HG03108 (cell line): ENCODE measurements around the gene NOLC1.

Source experiments
- ATAC-seq: cut with Tn5 transposase; IDR thresholded peaks from one replicate; pipeline ENCODE4 v1.9.1; 2021; ENCODE audit warnings: moderate library complexity; ENCODE audit not compliant: unreplicated experiment

Gene NOLC1

DNA sequence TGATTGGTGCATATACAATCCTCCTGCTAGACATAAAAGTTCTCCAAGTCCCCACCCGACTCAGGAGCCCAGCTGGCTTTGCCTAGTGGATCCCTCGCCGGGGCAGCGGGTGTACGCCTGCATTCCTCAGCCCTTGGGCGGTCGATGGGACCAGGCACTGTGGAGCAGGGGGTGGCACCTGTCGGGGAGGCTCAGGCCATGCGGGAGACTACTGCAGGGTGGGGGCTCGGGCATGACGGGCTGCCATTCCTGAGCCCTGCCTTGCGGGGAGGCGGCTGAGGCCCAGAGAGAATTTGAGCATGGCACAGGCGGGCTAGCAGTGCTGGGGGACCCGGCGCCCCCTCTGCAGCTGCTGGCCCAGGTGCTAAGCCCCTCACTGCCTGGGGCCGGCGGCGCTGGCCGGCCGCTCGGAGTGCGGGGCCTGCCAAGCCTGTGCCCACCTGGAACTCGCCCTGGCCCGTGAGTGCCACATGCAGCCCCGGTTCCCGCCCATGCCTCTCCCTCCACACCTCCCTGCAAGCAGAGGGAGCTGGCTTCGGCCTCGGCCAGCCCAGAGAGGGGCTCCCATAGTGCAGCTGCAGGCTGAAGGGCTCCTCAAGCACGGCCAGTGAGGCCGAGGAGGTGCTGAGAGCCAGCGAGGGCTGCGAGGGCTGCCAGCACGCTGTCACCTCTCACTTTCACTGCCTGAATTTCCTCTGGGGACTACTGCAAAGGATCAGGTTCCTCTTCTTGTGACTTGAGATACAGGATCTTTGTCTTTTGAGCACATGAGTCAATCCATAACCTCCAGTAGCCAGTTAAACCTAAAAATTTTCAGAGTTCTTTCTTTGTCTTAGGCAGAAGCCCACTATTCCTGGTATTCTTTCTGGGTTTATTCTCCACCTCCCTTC is 48.8 kb downstream of the NOLC1 start:
- ATAC-seq, result no peak

DNA sequence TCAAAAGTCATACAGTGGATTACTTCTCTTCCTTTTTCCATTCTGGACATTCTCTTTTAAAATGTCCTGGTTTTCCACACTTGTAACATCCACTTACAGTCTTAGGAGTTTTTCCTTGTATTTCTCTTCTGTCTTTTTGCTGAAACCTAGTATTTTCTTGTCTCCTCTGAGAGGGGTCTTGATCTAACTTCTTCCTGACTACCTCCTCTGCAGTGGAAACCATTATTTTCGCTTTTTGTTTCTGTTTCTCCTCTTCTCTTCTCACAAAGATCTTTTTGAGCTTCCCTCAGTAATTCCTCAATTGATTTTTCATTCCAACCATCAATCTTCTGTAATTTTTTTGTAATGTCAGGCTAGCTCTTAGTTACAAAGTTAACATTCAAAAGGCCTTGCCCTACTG is 50.2 kb downstream of the NOLC1 start:
- ATAC-seq, result no peak

- no peak for ATAC-seq
Measured at GRCh38 chr10:102208311-102209035, 56.3 kb downstream of the NOLC1 start.

GRCh38 chr10:102211615-102212299 is 59.6 kb downstream of the NOLC1 start:
- no peak for ATAC-seq
